ENCODE measurements around the gene SEC31B.
A peak's percentile ranks its signal among the peaks of the same experiment; 100 is the strongest.

Gene SEC31B

GRCh38 chr10:100519311-100520051, at the start of gene SEC31B:
TSS of gene SEC31B (minus strand) at chr10:100519861. CDS start at chr10:100516952, 2,909 bp downstream.
- DNase-seq, result no peak

GRCh38 chr10:100568912-100569311, 49.3 kb upstream of the SEC31B start:
- DNase-seq, result no peak

GRCh38 chr10:100567826-100568225, 48.2 kb upstream of the SEC31B start:
- no peak for DNase-seq

- DNase-seq, result no peak
Measured at GRCh38 chr10:100567249-100567648, 47.6 kb upstream of the SEC31B start.

- DNase-seq, result no peak
Measured at GRCh38 chr10:100566561-100566960, 46.9 kb upstream of the SEC31B start.

GRCh38 chr10:100565206-100565985, 45.7 kb upstream of the SEC31B start:
- DNase-seq, result no peak

- no peak for DNase-seq
Measured at GRCh38 chr10:100562008-100562672, 42.5 kb upstream of the SEC31B start.

- DNase-seq, result no peak
Measured at GRCh38 chr10:100561005-100561404, 41.3 kb upstream of the SEC31B start.

- no peak for DNase-seq
Measured at GRCh38 chr10:100560248-100560647, 40.6 kb upstream of the SEC31B start.

- no peak for DNase-seq
Measured at GRCh38 chr10:100554902-100555301, 35.2 kb upstream of the SEC31B start.

GRCh38 chr10:100553929-100554328, 34.3 kb upstream of the SEC31B start:
- DNase-seq, result no peak

GRCh38 chr10:100551738-100552137, 32.1 kb upstream of the SEC31B start:
- DNase-seq, result no peak

GRCh38 chr10:100551196-100551595, 31.5 kb upstream of the SEC31B start:
- DNase-seq, result no peak

- DNase-seq, result no peak
Measured at GRCh38 chr10:100544950-100545349, 25.3 kb upstream of the SEC31B start.

GRCh38 chr10:100537475-100537874, 17.8 kb upstream of the SEC31B start:
- no peak for DNase-seq

GRCh38 chr10:100535715-100536353, 16.2 kb upstream of the SEC31B start, which contains the start of gene HIF1AN:
TSS of gene HIF1AN (plus strand) at chr10:100535943. CDS start at chr10:100535959, 16 bp downstream.
- peak; percentile 81 for DNase-seq

- DNase-seq, result no peak
Measured at GRCh38 chr10:100535338-100535714, 15.7 kb upstream of the SEC31B start.

GRCh38 chr10:100534726-100535125, 15.1 kb upstream of the SEC31B start:
- no peak for DNase-seq

GRCh38 chr10:100531761-100532160, 12.1 kb upstream of the SEC31B start:
- no peak for DNase-seq

- DNase-seq, result peak; percentile 77
Measured at GRCh38 chr10:100529475-100530298, 10.0 kb upstream of the SEC31B start, which contains the start of gene NDUFB8. TSS of gene NDUFB8 (minus strand) at chr10:100529871. CDS start at chr10:100529851, 20 bp downstream.

GRCh38 chr10:100528921-100529474, 9.3 kb upstream of the SEC31B start:
- DNase-seq, result no peak
